HG02938 (cell line): ENCODE measurements around the gene RNASE1.

Experiments used
- ATAC-seq: cut with Tn5 transposase; IDR thresholded peaks from one replicate; pipeline ENCODE4 v1.9.1; 2021; ENCODE audit warnings: mild to moderate bottlenecking, moderate library complexity; ENCODE audit not compliant: unreplicated experiment

RNASE1 gene

DNA sequence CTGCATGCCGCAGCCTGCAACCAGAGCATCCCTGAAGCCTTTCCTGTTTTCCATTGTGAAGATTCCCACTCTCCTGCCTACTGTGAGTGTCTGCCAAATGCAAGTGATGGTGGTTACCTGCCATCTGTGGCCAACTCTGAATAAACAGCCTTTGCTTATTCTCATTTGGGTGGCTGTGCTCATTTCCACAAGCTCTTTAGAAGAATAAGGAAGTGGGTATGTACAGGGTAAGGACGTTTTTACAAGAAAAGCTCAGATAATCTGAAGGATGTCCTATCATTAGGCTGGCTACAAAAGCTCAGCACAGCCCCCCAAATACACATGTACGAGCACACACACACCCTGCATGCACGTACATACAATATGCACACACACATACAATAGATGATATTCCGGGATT lies 7.3 kb upstream of the RNASE1 start:
- ATAC-seq, result no peak

DNA sequence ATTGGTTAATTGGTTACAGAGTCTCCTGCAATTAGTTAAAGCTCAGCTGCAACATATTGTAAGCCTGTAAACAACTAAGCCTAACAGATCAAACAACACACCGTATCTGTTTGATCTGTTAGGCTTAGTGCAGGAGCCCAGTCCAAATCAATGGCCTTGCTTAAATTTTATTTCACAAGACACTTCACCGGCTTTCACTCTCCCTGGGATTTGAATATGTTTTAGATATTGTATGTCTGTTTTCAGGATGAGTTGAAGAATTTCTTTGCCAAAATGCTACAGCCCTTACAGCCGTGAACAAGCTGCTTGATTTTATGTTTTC lies 5.5 kb upstream of the RNASE1 start:
- ATAC-seq, result no peak

GRCh38 chr14:20807304-20808161 lies 4.9 kb upstream of the RNASE1 start:
- no peak for ATAC-seq

DNA sequence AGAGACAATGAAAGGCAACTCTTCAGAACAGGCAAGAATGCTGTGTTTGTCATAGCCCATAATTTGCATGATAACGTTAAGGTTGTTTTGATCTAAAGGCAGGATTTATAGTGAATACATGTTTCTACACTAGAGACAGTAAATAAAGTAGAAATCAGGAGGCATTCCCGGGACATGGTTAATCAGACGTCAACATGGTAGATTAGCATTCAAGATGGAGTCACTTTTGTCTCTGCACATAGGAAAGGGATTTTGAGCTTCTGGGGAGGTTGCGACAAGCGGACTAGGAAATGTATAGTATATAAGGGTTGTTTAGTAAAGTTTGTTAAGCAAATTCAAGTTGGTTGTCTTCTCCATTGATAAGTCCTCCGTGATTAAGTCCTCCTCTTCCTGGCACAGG lies 2.8 kb upstream of the RNASE1 start:
- no peak for ATAC-seq

DNA sequence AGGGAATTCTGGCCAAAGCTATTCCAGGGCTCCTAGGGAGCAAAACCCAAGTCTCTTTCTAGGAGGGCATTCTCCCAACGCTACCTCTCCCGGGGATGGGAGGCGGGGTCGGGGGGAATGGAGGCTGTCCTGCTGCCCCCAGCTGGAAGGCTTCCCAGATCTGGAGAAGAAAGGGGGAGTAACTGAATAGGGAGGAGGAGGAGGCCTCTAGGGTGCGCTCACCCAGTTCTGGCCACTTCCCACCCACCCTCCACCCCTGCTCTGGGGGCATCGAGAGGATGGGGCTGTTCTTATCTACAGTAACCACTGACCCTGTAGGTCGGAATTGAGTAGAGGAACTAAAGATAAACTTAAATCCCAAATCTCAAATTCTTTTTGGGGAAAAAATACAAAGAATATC lies 579 bp upstream of the RNASE1 start:
- ATAC-seq, result no peak

DNA sequence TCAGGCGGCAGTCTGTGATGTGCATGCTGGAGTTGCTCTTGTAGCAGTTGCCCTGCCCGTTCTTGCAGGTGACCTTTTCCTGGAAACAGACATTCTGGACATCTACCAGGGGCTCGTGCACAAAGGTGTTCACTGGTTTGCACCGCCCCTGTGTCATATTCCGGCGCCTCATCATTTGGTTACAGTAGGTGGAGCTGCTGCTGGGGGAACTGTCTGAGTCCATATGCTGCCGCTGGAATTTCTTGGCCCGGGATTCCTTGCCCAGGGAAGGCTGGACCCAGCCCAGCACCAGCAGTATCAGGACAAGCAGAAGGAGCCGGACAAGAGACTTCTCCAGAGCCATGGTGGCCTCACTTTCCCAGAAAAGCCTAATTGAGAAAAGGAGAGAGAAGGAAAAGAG lies 918 bp downstream of the RNASE1 start:
- no peak for ATAC-seq

DNA sequence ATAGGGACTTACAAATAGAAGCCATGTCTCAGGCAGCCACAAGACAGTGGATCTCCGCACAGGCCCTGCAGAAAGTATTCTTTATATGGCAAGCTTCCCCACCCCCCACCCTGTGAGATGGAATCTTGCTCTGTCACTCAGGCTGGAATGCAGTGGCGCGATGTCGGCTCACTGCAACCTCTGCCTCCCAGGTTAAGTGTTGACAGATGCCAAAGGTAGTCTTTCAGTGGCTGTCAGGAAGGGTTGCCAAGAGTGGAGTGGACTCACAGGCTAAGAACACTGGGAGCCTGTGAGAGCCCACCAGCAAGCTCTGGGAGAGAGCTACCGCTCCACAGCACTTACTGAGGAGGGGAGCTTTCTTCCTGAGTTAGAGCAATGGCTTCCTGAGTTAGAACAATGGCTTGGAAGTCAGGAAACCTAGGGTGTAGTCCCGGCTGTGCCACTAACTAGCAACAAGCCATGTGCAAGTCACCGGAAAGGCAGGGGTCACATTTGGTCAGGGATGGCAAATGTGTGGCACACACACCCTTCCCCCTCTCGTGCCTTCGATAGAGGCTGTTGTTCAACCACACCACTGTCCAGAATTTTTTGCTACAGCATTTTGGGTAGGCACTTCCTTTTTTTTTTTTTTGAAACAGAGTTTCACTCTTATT lies 2.6 kb downstream of the RNASE1 start:
- no peak for ATAC-seq

GRCh38 chr14:20799456-20799891 lies 3.2 kb downstream of the RNASE1 start:
- no peak for ATAC-seq

- ATAC-seq, result no peak
These were observed 3.7 kb downstream of the RNASE1 start for GRCh38 chr14:20798932-20799331.

GRCh38 chr14:20798318-20798717 lies 4.3 kb downstream of the RNASE1 start:
- no peak for ATAC-seq

DNA sequence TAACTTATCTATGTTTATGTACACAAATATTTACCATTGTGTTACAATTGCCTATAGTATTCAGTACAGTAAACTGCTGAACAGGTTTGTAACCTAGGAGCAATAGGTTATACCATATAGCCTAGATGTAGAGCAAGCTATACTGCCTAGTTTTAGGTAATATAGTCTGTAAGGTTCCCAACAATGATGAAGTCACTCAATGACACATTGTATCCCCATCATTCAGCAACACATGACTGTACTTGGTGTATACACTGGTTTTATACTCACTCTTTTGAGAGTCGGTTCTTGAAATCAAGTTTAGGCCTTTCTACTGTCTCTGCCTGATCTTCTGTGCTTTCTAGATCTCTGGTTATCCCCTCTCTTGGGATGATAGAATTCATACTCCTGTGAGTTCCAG lies 5.5 kb downstream of the RNASE1 start:
- ATAC-seq, result no peak

- no peak for ATAC-seq
These were observed 7.8 kb downstream of the RNASE1 start for GRCh38 chr14:20794644-20795369.

GRCh38 chr14:20792556-20792955 lies 10.1 kb downstream of the RNASE1 start:
- no peak for ATAC-seq

GRCh38 chr14:20791597-20791996 lies 11.0 kb downstream of the RNASE1 start:
- no peak for ATAC-seq

GRCh38 chr14:20791187-20791586 lies 11.5 kb downstream of the RNASE1 start:
- ATAC-seq, result no peak

- no peak for ATAC-seq
These were observed 12.1 kb downstream of the RNASE1 start for GRCh38 chr14:20790464-20791116.

DNA sequence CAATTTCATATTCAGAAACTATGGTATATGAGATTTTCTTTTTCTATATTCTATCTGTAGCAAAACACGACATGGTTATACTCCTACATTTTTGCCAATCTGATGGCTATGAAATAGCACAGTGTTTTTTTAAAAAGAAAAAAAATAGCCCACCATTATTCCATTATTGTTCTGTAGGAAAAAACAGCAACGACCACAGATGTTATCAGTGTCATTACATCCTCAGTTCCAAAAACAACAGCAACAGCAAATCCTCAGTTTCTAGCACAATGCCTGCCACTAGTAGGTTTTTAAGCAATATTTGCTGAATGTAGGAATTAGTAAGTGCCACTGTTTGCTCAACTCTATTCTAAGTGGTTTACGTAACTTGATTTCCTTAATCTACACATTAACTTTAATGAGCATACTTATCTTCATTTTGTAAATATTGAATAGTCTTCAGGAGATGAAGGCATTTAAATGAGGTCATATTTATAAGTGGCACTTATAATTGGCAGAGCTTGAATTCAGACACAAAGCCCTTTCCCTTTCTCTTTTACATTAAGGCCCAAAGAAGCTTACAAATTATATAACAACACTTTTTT lies 13.3 kb downstream of the RNASE1 start:
- no peak for ATAC-seq

DNA sequence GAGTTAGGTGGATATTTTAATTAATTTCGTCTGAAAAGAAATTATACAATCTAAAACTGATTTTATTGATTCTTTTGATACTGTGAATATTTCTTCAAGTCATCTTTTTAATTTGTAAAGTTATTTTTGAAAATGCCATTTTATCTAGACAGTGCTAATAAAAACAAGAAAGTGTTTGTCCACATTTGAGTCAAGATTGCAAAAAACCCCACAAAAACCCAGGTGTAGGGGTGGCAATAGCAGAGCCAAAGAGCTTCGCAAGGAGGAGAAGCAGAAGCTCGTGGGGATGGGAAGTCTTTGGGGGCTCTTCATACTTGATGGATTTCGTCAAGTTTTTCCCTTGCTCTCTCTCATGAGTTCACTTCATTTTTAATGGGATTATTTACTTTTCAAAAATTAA lies 15.6 kb downstream of the RNASE1 start:
- no peak for ATAC-seq

DNA sequence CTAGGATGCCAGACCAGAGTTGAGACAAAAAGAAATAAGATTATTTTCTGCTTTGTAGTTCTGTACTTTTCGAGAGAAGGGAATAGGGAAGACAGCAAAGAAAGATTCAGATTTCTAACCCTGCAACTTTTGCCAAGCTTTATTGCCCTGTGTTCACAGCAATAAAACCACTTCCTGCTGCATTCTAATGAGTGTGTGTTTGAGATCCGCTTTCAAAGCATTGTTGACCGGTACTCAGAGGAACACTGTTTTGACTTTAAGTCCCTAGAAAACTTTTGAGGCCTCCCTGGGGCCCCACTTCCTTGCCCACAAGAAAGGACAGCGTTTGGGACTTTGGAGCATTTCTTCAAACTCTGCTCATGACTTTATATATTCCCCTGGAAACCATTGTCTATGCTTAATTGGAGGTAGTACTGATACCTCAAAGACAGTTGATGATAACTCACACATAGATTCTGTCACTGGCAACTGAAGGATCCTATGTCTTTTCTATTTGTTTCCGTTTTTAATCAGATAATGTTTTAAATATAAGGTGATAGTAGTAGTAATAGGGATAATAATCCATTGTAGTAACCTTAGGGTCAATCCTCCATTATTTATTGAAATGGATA lies 20.3 kb downstream of the RNASE1 start:
- ATAC-seq, result no peak

DNA sequence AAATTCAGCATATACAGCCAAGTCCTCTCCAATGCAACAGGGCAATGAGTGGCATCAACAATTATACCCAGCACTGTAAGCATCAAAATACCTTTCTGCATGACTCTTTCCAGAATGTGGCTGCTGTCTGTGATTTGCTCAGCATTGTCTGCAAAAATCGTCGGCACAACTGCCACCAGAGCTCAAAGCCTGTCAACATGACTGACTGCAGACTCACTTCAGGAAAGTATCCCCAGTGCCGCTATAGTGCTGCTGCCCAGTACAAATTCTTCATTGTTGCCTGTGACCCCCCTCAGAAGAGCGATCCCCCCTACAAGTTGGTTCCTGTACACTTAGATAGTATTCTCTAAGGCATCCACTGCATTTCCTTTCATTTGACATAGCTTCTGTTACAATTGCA lies 20.8 kb downstream of the RNASE1 start:
- ATAC-seq, result no peak

DNA sequence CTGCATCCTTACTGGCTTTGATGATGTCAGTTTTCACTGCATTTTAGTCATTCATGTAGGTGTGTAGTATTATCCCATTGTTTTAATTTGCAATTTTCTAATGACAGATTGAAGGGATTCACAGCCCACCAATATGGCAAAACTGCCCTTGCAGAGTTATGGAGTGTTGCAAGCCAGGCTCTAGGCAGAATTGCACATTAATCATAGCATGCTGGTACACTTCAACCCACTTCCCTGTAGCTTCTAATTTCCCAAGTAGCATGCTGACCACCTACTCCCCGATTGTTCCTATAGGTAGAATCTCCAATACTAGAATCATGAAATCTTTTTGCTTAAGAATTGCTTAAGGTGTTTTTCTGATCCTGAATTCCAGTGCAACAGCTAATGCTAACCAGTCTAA lies 26.7 kb downstream of the RNASE1 start:
- ATAC-seq, result no peak
